Activated T-cell treated with anti-CD3 and anti-CD28 coated beads for 24 hours (primary cell): ENCODE data around the gene MAFG.

ENCODE experiments used
- DNase-seq: peaks from one replicate; pipeline ENCODE4 v3.0.0-alpha.2; 2020; ENCODE audit warnings: low read depth

Gene MAFG

DNA sequence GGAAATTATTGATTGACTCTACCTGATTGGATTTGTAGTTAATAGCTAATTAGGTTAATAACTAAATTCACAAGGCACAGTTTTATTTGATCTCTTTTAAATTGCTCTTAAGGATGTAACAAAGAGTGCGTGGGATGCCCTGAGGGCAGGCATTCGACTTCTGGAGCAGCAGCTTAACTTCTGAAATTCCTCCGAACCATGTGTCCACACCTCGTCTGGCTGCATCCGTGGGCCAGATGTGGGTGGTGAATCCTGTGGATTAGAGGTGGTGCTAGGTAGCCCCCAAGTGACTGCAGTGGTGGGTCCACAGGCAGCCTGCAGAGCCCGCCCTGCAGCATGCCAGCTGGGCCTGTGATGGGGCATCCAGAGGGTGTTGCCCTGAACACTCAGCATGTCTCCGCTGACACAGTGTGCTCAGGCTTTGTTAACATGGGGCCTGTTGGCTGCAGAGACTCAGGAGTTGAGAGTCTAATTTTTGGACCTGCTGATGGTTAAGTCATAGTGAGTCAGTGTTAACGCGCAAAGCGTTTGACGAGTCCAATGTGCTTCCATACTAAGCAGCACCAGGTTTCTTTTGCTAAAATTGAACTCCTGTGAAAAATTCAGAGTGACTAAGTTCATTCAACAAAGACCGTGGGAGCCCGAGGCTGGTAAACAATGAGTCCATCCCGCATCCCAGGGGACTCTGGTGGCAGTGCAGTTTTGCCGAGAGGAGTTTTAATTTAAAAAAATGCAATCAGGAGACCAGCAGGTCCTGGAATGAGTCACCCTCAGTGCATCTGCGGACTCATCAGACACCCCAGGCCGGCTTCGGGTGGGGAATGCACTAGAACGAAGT lies 29.3 kb downstream of the MAFG start:
- DNase-seq, result no peak

GRCh38 chr17:81895400-81895799 lies 32.1 kb downstream of the MAFG start:
- no peak for DNase-seq

DNA sequence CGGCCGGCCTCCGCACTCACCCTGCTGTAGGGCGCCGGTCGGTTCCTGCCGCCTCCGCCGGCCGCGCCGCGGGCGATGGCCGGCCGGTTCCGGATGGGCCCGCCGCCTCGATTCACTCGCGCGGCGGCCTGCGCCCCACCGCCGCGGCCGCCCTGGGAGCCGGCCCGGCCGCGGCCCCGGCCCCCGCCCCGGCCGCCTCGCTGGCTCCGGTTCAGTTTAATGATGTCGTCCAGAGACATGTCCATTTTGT lies 36.3 kb downstream of the MAFG start:
- DNase-seq, result no peak

DNA sequence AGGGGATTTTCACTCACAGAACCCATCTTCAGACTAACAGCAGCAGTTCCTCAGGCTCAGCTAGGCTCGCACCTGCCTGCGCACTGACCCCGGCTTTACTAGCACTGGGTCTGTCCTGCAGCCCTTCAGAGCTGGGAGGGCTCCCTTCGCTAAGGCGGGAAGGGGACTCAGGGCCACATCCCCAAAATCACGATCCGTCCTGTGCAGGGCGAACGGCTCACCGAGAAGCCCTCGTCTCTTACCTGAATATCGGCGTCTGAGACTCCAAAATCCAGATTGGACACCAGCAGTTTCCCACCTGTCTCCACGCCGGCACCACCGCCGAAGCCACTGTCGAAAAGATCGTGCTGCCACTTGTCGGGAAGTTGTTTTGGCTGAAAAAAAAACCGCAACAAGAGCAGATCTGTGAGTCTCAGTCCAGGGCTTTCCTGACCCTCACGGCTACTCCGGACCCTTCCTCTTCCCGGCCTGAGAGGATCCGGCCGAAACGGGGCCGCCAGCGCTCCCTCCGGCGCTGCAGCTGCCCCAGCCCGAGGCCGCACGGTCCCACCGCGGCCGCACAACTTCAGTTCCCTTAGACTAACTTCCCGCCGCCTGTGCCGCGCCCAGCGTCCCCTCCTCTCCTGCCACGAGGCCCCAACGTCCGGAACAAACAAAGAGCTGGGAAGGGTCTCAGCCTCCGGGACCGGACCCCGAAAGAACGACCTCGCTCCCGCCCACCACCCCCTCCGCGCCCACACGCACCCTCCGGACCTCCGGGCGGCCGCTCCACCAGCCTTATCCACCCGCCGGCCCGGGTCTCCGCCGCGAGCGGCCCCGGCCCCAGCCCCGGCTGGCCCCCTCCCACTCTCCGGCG lies 36.9 kb downstream of the MAFG start:
- DNase-seq, result no peak

DNA sequence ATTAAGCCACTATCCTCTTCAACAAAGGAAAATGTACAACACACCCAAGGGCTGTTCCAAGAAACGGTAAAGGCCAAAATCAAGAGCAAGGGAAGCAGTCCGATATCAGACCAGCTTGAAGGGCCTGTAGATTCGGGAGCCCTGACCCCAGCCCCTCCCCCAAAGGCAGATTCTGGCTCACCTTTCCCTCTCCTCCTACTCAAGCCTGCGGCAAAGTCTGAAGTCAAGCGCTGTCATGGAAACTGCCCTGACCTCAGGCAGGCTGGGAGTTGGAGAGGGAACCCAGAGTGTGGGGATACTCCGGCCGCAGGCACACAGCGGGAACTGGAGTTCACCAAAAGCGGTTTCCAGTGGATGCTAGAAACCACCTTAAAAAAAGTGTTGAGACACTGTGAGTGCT lies 37.9 kb downstream of the MAFG start:
- no peak for DNase-seq

DNA sequence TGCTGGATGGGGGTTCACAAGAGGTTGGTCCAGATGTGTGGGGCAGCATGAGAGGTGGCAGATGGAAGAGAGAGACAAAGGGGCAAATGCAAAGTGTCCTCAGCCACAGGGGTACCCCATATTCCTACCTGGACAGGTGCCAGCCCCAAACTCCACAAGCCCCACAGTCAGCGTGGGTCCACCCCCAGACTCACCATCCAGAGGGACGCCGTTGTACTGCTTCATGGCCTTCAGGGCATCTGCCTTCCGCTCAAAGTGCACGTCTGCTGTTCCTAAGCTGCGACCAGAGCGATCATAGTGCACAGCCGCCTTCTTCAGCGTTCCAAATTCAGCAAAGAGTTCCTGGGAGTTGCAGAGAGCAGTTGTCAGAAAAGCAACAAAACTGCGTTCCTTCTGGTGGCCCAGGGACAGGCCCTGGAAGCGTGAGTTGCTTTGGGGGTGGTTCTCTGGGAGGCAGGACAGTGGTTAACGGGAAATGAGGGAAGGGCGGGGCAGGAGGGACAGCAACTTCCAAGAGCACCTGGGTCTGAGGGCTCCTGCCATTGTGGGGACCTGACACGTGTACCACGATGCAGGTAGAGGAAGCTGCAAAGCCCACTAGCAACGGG lies 38.4 kb downstream of the MAFG start:
- no peak for DNase-seq

DNA sequence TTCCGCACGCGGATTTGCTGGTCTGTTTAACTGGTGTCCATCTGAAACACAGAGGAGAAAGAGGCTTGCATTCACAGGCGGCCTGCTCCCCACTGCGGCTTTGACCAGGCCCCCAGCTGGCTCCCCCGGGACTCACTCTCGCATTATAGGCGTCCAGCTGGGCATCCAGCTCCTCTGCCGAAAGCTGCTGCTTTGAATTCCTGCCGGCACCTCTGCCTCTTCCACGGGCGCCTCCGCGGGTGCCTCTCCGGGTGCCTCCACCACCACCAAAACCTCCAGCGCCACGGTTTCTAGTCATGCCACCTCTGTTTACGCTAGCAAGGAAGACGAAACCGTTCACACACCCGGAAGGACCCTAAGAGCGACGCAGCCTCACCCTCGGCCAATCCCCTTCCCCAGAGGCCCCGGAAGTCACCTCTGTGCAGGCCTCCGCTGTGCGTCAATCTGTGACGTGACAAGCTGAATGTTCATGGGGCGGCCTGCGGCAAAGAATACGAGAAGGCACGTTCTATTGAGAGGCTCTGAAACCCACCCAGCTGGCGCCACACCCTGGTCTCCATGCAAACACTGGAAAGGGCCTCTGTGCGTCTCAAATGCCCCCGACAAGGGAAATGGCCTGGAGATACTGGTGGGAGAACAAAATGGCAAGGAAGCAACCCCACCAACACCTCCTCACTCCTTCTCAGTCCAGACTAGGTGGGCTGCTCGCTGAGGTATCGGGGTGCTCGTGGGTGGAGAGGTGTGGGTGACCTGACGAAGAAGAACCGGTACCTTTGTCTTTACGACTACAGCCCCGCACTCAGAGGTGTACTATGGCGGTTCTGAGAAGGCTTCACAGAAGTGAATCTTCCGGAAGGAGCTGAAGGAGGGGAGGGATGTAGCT lies 39.2 kb downstream of the MAFG start:
- no peak for DNase-seq

- DNase-seq, result no peak
Observed at GRCh38 chr17:81885869-81886548, 41.5 kb downstream of the MAFG start.

- no peak for DNase-seq
Observed at GRCh38 chr17:81885454-81885853, 42.1 kb downstream of the MAFG start.

- DNase-seq, result no peak
Observed at GRCh38 chr17:81884968-81885367, 42.6 kb downstream of the MAFG start.

GRCh38 chr17:81884520-81884919 lies 43.0 kb downstream of the MAFG start:
- DNase-seq, result no peak

DNA sequence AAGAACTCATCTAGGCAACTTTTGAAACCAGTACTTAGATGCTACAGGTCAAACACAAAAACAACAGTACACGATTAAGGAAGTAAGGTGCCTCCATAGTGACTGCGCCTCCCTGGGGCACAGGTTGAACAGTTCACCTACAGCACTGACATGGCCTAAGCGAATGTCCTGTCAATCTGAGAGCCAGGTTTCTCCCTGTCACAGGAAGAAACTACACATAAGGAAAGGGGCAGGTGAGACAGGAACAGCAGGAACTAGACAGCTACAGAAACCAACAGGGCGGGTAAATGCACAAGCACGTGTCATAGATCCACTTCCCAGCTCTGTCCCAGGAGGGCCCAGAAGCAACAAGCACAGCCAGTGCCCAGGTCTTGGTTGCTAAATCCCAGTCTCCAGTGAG lies 48.4 kb downstream of the MAFG start:
- no peak for DNase-seq

DNA sequence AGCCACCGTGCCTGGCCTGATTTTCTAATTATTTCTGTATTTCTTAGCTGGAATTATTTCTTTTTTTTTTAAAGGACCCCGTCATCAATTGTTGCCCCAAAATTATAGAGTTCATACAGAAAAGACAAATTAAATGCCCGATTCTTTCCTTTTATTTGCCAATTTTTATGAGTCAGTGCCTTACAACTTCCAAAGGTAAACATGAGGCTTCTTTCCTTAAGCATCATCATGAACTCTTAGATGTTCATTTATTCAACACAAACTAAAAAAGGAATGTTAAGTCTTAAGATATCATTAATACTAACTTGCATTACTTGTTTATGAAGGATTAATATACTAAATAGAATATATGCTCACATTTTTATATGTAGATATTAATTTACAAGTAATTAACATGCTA lies 49.2 kb downstream of the MAFG start:
- no peak for DNase-seq

DNA sequence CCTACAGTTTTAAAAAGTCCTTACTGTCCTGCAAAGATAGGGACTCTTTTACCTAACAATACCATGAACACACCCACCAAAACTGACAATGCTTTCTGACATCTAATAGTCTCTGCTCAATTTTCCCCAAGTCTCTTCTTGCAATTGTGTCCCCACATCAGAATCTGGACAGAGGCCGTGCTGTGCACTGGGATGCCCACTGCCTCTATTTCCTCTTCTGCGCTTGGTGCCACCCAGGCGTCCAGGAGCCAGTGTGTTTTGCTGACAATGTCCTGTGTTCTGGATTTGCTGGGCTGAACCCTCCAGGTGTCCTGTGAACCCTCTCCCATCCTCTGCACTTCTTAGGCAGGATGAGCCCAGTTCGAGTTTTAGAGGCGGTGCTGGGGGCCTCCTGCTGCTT lies 50.0 kb downstream of the MAFG start:
- DNase-seq, result no peak

- peak; percentile 92 for DNase-seq
Observed at GRCh38 chr17:81871387-81872230, 55.9 kb downstream of the MAFG start.

GRCh38 chr17:81870981-81871386 lies 56.6 kb downstream of the MAFG start, which contains the start of gene ARHGDIA:
TSS of gene ARHGDIA (minus strand) at chr17:81871337. CDS start at chr17:81869930, 1,407 bp downstream.
- DNase-seq, result no peak

DNA sequence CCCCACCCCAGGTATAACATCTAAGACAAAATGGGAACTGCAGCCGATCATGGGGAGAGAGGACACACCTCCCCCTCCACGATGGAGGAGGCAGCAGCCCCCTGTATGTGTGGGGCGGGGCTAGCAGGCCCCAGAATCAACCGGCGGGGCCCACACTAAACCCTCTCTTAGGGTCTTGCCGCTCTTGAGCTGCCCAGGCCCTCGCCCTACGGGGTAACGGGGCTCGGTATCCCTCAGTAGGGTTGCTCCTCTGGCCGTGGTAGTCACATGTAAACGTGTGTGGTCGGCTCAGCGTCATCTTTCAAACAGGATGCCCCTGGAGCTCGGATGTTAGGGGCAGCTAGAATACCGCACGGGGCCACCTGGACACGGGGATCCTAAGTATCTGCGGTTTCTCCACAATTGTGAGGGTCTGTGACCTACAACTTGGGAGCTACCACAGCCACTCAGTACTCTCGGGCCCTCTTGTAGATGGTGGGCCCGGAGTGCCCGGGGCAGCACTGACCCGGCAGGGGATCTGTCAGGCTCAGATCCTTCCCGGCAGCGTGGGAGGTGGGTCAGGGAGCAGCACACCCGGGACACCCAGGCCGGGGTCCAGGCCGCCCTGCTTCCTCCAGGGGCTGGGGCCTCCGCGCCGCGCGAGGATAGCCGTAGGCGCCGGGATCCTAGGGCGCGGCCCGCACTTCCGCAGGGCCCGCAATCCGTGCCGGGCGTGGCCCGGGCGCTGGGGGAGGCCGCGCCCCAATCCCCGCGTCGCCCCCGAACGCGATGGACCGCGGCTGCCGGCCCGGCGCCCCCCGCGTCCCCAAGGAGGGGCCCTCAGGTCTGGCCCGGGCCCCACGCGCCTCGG lies 57.2 kb downstream of the MAFG start:
- DNase-seq, result no peak

DNA sequence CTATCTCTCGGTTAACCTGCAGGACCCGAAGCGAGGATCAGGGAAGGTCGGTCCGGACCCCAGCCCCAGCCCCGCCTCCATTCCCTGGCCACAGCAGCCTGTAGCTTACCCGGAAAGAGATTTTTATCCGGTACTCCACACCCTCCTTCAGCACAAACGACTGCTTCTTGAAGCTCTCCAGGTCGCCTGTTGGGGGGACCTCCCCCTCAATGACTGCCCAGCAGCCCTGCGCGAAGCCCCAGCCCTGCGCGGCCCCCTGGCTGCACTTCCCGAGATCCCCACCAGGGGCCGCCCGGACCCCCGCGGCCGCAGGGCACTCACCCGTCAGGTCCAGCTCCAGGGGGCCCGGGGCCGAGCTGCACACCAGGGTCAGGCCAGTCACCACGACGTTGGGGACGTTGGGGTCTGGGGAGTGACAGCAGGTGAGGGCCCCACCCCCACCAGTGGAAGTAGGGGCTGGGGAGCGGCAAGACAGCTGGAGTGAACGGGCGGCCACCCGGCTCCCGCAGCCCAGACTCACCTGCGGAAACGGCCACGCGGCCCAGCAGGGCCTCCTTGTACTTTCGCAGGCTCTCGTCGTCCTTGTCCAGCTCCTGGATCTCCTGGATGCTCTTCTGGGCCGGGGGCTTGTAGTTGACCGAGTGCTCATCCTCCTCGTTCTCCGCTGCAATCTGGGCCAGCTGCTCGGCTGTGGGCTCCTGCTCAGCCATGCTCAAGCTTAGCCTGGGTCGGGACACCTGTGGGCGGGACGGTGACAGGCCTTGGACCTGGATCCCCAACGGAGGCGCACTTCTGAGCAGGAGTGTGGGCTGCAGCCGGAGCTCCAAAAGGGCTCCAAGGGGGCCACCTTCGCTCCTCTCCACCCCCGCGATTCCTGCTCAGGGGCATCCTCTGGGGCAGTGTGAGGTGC lies 58.1 kb downstream of the MAFG start:
- no peak for DNase-seq
